NCI-H748 (cell line): ENCODE measurements around the gene CLCN6.

Source experiments
- DNase-seq: peaks from one replicate; lab custom pipeline; 2025; ENCODE audit not compliant: unreplicated experiment; lab: John Stamatoyannopoulos, UW

CLCN6 gene

GRCh38 chr1:11847667-11848372, 41.8 kb downstream of the CLCN6 start, which contains the start of gene NPPA:
Gene NPPA (minus strand): TSS chr1:11847783. CDS start chr1:11847684, 99 bp downstream.
- DNase-seq: peak; percentile 76

DNA sequence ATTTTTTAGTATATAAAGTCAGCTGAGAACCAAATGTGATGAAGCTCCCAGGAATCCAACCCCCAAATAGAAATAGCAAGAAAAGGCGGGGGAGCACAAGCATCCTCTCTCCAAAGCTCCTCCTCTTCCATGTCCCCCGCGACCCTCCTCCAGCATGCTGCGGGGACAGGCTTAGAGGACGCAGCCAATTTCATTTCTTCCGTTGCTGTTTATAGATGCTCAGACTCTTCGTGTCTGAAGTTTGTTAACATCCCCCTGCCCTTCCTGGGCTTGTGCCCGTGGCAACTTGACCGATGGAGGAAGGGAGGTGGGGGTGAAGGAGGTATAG, 42.3 kb downstream of the CLCN6 start:
- DNase-seq: no peak

GRCh38 chr1:11850156-11850555, 44.2 kb downstream of the CLCN6 start:
- no peak for DNase-seq

GRCh38 chr1:11851180-11851579, 45.2 kb downstream of the CLCN6 start:
- DNase-seq: no peak

- DNase-seq: no peak
These were observed 48.5 kb downstream of the CLCN6 start for GRCh38 chr1:11854519-11854918.

DNA sequence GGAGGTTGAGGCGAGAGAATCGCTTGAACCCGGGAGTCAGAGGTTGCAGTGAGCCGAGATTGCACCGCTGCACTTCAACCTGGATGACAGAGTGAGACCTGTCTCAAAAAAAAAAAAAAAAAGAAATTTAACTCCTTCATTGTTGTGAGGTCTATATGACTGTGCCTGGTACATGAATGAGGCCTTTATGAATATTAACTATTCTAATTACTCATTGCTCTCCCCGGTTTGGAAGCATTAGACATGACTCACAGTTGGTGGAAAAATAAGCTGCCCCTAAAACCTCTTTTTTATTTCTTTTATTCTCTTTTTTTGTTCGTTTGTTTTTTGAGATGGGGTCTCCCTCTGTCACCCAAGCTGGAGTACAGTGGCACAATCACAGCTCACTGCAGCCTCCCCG, 49.4 kb downstream of the CLCN6 start:
- DNase-seq: no peak

- no peak for DNase-seq
These were observed 50.7 kb downstream of the CLCN6 start for GRCh38 chr1:11856698-11857097.

- no peak for DNase-seq
These were observed 51.3 kb downstream of the CLCN6 start for GRCh38 chr1:11857164-11857851.

GRCh38 chr1:11858158-11858557, 52.2 kb downstream of the CLCN6 start:
- DNase-seq: no peak

GRCh38 chr1:11858613-11858967, 52.6 kb downstream of the CLCN6 start, which contains the start of gene NPPB:
Gene NPPB (minus strand): TSS chr1:11858945. CDS start chr1:11858833, 112 bp downstream.
- DNase-seq: no peak

DNA sequence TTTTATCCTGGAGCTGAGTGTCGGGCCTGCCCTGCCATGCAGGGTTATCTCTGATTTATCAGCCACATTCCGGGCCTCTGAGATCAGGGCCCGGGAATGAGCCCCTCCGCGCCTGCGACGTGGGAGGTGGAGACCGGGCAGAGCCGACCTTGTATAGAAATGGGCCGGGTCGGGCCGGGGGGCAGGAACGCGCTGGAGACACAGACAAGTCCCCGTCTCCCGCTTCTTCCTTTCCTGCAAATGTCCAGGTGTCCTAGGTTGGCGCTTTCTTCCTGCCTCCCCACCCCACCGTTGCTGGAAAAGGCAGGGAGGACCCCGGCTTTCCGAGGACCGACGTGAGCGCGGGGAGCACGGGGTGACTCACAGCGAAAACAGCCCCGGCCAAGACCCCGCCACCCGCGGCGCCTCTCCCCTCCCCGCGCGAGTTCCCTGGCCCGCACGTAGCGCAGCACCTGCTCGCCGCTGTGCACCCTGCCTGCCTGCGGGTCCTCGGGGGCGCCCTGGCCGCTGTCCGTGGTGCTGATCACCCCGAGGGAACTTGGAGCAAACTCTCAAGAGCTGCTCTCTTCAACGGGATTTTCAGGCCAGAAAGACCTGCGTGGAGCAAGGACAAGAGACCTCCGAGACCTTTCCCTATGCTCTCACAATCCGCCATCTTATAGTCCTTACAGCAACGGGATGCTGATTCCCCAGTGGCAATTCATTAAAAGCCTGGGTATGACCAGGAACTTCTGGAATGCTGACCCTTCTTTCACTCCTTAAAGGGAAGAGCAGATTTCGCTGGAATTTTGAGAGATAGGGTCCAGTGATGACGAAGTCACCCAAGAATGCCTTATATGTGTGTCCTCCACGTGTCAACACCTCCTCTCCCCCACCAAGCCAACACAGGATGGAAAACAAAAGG, 53.2 kb downstream of the CLCN6 start:
- DNase-seq: no peak

DNA sequence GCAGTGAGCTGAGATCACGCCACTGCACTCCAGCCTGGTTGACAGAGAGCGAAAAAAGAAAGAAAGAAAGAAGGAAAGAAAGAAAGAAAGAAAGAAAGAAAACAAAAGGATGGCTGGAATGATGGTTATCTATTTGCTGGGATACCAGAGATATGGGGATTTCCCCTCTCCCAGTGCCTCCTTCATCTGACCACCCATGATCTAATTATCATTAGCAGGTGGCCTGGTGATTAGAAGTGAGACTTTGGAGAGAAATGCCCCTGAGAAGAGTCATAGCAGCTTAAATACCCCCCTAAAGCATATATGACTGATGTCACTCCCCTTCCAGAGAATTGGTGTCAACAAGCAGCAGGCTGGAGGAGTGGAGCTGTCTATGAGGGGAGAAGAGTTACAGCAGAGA, 54.1 kb downstream of the CLCN6 start:
- no peak for DNase-seq

GRCh38 chr1:11860587-11860986, 54.6 kb downstream of the CLCN6 start:
- DNase-seq: no peak

DNA sequence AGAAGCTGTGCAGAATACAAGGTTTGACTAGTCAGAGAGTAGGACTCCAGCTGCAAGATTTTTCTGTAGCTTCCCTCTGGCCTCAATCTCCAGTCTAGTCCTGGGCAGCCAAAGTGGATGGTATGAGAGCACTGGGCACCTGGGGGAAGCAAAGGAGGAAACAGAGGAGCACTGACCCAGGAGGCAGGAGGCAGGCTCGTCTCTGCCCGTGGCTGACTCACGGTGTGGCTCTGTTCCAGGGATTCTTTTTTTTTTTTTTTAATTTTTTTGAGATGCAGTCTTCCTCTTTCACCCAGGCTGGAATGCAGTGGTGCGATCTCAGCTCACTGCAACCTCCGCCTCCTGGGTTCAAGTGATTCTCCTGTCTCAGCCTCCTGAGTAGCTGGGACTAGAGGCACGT, 56.9 kb downstream of the CLCN6 start:
- DNase-seq: no peak

DNA sequence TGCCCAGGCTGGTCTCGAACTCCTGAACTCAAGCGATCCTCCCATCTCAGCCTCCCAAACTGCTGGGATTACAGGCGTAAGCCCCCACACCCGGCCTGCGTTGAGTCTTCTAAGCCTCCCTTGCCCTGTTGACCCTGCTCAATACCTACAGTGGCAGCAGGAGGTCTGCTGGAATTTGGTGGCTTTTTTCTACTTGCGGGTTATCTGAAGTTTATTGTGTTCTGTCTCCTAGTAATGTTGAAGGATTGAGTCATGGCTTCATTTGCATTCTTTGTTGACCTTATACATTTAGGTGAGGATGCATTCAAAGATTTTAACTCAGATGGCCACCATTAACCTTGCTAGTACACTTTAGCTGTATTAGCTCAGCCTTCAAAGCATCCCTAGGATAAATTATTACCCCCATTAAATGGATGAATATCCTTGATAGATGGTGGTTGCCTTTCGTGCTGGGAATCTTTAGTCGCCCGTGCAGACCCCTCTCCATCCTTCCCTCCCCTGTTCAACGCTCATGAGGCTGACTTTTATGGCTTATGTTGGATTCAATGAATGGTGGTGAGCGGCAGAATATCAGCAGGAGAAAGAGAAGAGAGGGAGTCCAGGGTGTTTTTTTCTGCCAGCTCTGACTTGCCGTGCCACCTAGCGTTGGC, 62.5 kb downstream of the CLCN6 start:
- no peak for DNase-seq

- no peak for DNase-seq
These were observed 63.1 kb downstream of the CLCN6 start for GRCh38 chr1:11869104-11869503.

DNA sequence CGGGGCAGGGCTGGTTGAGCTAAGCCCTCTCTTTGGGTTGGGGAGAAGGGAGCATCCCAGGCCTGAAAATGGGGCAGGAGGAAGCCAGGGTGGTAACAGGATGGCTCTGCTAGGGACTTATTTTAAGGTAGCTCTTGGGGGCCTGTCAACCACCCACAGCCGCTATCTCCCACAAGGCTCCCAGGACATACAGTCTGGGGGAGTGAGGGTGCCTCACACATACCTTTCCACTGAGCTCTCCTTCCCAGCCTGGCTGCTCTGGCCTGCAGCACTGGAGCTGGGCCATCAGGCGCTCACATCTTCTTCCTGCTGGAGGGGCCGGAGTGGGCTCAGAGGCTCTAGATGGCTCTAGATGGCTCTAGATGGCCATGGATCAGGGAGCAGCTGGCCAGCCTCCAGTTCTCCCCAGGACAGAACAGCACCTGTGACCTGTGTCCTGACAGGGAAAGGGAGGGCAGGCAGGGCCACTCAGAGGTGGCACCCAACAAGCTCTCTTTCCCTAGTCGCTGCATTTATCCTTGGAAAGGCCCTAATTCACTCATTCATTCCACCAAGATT, 63.7 kb downstream of the CLCN6 start:
- no peak for DNase-seq

DNA sequence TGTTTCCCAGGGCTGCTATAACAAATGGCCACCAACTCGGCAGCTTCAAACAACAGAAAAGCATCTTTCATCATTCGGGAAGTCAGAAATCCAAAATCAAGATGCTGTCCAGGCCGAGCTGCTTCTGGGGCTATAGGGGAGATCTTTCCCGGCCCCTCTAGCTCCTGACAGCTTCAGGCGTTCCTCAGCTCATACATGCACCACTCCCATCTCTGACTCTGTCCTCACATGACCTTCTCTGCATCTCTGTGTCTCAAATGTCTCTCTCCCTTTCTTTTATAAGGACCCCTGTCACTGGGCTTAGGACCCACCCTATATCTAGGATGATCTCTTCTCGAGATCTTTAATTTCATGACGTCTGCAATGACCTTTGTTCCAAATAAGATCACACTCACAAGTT, 66.6 kb downstream of the CLCN6 start:
- no peak for DNase-seq

DNA sequence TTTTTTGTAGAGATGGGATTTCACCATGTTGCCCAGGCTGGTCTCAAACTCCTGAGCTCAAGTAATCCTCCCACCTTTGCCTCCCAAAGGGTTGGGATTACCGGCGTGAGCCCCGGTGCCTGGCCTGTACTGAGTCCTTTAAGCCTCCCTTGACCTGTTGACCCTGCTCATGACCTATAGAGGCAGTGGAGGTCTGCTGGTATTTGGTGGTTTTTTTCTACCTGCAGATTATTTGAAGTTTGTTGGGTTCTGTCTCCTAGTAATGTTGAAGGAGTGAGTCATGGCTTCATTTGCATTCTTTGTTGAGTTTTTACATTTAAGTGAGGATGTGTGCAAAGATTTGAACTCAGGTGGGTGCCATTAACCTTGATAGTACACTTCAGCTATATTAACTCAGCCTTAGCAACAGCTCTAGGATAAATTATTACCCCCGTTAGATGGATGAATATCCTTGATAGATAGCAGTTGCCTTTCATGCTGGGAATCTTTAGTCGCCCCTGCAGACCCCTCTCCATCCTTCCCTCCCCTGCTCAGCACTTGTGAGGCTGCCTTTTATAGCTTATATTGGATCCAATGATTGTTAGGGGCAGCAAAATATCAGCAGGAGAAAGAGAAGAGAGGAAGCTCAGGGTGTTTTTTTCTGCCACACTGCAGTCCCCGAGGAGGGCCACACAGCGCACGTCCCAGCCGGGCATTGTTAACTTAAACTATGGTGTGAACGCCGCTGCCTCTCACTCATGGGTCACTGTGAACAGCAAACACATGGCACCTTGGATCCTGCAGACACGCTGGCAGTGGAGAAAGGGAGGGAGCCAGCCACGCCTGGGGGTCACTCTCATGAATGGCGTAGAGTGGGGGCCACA, 67.6 kb downstream of the CLCN6 start:
- DNase-seq: no peak

- DNase-seq: no peak
These were observed 68.2 kb downstream of the CLCN6 start for GRCh38 chr1:11874258-11874562.
